Posterior vena cava (tissue), 2 donors: ENCODE data around the gene PRKACB. TPM values are rescaled to one million over a fixed set of nuclear protein-coding genes. Genes with fewer than 3 reads are reported as not detected.

Source experiments
- total RNA-seq, 2 donors: library from RNA; stranded (reverse); fragmentation: NEBNext Ultra II Directional; extraction: Animal tissue kit (Norgen Biotek cat#: 25700); gene quantifications; one replicate each; pipeline ENCODE4 v1.2.1, GENCODE V29; 2021
- donor health status: DM: yes; HTN: yes; CAD: no.
- donor health status: DM: yes; HTN: yes; CAD: no.

Gene PRKACB
- total RNA-seq, 2 donors from 2014 or later, result 69.2 to 80.2 TPM

Other genes with a start within 250 kb of the PRKACB start
- gene TTLL7, start 145.1 kb upstream of the PRKACB start, total RNA-seq, result 10 to 100 TPM; 47.0 to 48.1 TPM
- under 1 TPM; 0.51 to 0.71 TPM for gene SAMD13, start 157.4 kb downstream of the PRKACB start, total RNA-seq